H1 (cell line): ENCODE results near the gene ALK. TPM values are rescaled to one million over a fixed set of nuclear protein-coding genes. Genes with fewer than 3 reads are reported as not detected.

Source experiments
- CTCF ChIA-PET: fragments of 300-600 bp; sonication (Branson Sonifier 250); formaldehyde crosslinking; loops from one replicate; lab custom pipeline; 2021; ENCODE audit not compliant: partially characterized antibody; lab: Charles Lee
- POLR2A ChIA-PET: fragments of 300-600 bp; sonication (Branson Sonifier 250); formaldehyde crosslinking; loops from one replicate; lab custom pipeline; 2021; ENCODE audit warnings: inconsistent platforms; ENCODE audit not compliant: partially characterized antibody; lab: Charles Lee
- DNase-seq, 2 experiments: peaks; one replicate each; pipeline versions ENCODE4 v3.0.0 to v3.0.0-alpha.2; 2010 to 2022; ENCODE audit warnings: low spot score in 2 of 2, low read depth in 1 of 2, mixed read lengths in 1 of 2
- FAIRE-seq: peaks from 2 replicates; lab custom pipeline; 2011; peaks lifted over from hg19 to GRCh38; lab: Jason Lieb, UNC
- H2AFZ ChIP-seq: 2 replicates; pipeline ENCODE4 v1.8.1; 2012; ENCODE audit warnings: low read length, inconsistent platforms
- H2AK5ac ChIP-seq: 2 replicates; pipeline ENCODE4 v1.6.1; 2013; ENCODE audit warnings: low read depth, low read length
- H2BK120ac ChIP-seq: replicated peaks from 2 replicates; pipeline ENCODE3; 2013; ENCODE audit warnings: low read depth, low read length, inconsistent platforms
- H2BK12ac ChIP-seq: 2 replicates; pipeline ENCODE4 v1.6.1; 2013; ENCODE audit warnings: low read depth, low read length
- H2BK15ac ChIP-seq: 2 replicates; pipeline ENCODE4 v1.6.1; 2013; ENCODE audit warnings: low read length
- H2BK20ac ChIP-seq: 2 replicates; pipeline ENCODE4 v1.6.1; 2013; ENCODE audit warnings: low read length
- H2BK5ac ChIP-seq: 2 replicates; pipeline ENCODE4 v1.6.1; 2013; ENCODE audit warnings: low read depth, low read length
- H3K14ac ChIP-seq: 2 replicates; pipeline ENCODE4 v1.6.1; 2013; ENCODE audit warnings: inconsistent platforms; ENCODE audit not compliant: insufficient read length
- H3K18ac ChIP-seq: 2 replicates; pipeline ENCODE4 v1.6.1; 2013; ENCODE audit warnings: low read length; ENCODE audit errors: extremely low read depth
- H3K23ac ChIP-seq: 2 replicates; pipeline ENCODE4 v1.6.1; 2013; ENCODE audit warnings: inconsistent platforms; ENCODE audit not compliant: insufficient read length
- H3K23me2 ChIP-seq: 2 replicates; pipeline ENCODE4 v1.6.1; 2013; ENCODE audit warnings: low read depth, low read length
- H3K27ac ChIP-seq: 2 replicates; pipeline ENCODE4 v1.6.1; 2011; ENCODE audit warnings: low read depth, low read length, inconsistent platforms
- H3K27me3 ChIP-seq, 4 experiments: replicated peaks in 1 of 4; 1 replicate in 1 of 4; 2 replicates in 3 of 4; pipeline versions ENCODE4 v1.6.1 to v1.8.1; 2011 to 2013; ENCODE audit warnings: low read length in 3 of 4, mild to moderate bottlenecking in 3 of 4, inconsistent platforms in 2 of 4, mixed read lengths in 2 of 4, moderate library complexity in 1 of 4; ENCODE audit not compliant: control insufficient read depth in 3 of 4, insufficient read depth in 3 of 4; ENCODE audit errors: extremely low read depth in 1 of 4
- H3K36me3 ChIP-seq, 4 experiments: 2 replicates each; pipeline versions ENCODE4 v1.6.1 to v1.8.1; 2011 to 2013; ENCODE audit warnings: mild to moderate bottlenecking in 4 of 4, low read length in 3 of 4, moderate library complexity in 2 of 4, control low read depth in 1 of 4, inconsistent platforms in 1 of 4; ENCODE audit not compliant: insufficient read depth in 4 of 4, control insufficient read depth in 2 of 4
- H3K4ac ChIP-seq: replicated peaks from 2 replicates; pipeline ENCODE3; 2013; ENCODE audit warnings: low read length, low read depth, mixed read lengths, inconsistent platforms; ENCODE audit not compliant: insufficient read length
- H3K4me1 ChIP-seq, 4 experiments: replicated peaks in 1 of 4; 1 replicate in 1 of 4; 2 replicates in 3 of 4; pipeline versions ENCODE4 v1.6.1 to v1.8.1; 2011 to 2013; ENCODE audit warnings: low read length in 3 of 4, inconsistent platforms in 2 of 4, mixed read lengths in 1 of 4; ENCODE audit not compliant: insufficient read depth in 4 of 4, control insufficient read depth in 3 of 4
- H3K4me2 ChIP-seq, 2 experiments: 2 replicates each; pipeline versions ENCODE4 v1.6.1 to v1.8.1; 2011 to 2013; ENCODE audit warnings: low read depth in 2 of 2, low read length in 2 of 2, control low read depth in 1 of 2, inconsistent platforms in 1 of 2, mild to moderate bottlenecking in 1 of 2; ENCODE audit not compliant: insufficient read depth in 1 of 2
- H3K4me3 ChIP-seq, 4 experiments: fragments of 200-600, 300-600 bp in 1 of 4; sonication (generic), shearing (Covaris generic), sonication (Bioruptor Twin) in 1 of 4; 2 replicates each; pipeline versions ENCODE4 v1.5.1 to v1.8.1; 2011 to 2016; ENCODE audit warnings: low read length in 4 of 4, low read depth in 3 of 4, control low read depth in 2 of 4, inconsistent platforms in 2 of 4, mild to moderate bottlenecking in 2 of 4, mixed read lengths in 1 of 4, moderate library complexity in 1 of 4; ENCODE audit not compliant: insufficient read depth in 2 of 4; ENCODE audit errors: extremely low read depth in 1 of 4
- H3K56ac ChIP-seq: replicated peaks from 2 replicates; pipeline ENCODE3; 2013; ENCODE audit warnings: low read depth, mild to moderate bottlenecking, mixed read lengths, low read length, inconsistent platforms; ENCODE audit not compliant: insufficient read length
- H3K79me1 ChIP-seq: 2 replicates; pipeline ENCODE4 v1.6.1; 2013; ENCODE audit warnings: low read depth, low read length, control low read depth
- H3K79me2 ChIP-seq, 2 experiments: 2 replicates each; pipeline versions ENCODE4 v1.6.1 to v1.8.1; 2012 to 2013; ENCODE audit warnings: low read length in 2 of 2, mild to moderate bottlenecking in 2 of 2, inconsistent platforms in 1 of 2; ENCODE audit not compliant: insufficient read depth in 2 of 2, control insufficient read depth in 1 of 2
- H3K9ac ChIP-seq, 4 experiments: replicated peaks in 1 of 4; 1 replicate in 1 of 4; 2 replicates in 3 of 4; pipeline versions ENCODE4 v1.6.1 to v1.8.1; 2011 to 2013; ENCODE audit warnings: low read depth in 3 of 4, low read length in 3 of 4, control low read depth in 2 of 4, mild to moderate bottlenecking in 2 of 4, moderate library complexity in 2 of 4, inconsistent platforms in 1 of 4; ENCODE audit errors: extremely low read depth in 1 of 4
- H3K9me3 ChIP-seq, 2 experiments: 2 replicates each; pipeline versions ENCODE4 v1.6.1 to v1.8.1; 2012 to 2013; ENCODE audit warnings: mild to moderate bottlenecking in 2 of 2, moderate library complexity in 2 of 2, control low read depth in 1 of 2, inconsistent platforms in 1 of 2, low read depth in 1 of 2, low read length in 1 of 2, mixed read lengths in 1 of 2; ENCODE audit not compliant: insufficient read depth in 2 of 2
- H4K20me1 ChIP-seq, 2 experiments: replicated peaks in 1 of 2; 2 replicates each; pipeline versions ENCODE3 to v1.8.1; 2011 to 2013; ENCODE audit warnings: inconsistent platforms in 2 of 2, low read length in 2 of 2, mild to moderate bottlenecking in 1 of 2; ENCODE audit not compliant: insufficient read depth in 2 of 2, control insufficient read depth in 1 of 2
- H4K5ac ChIP-seq: 2 replicates; pipeline ENCODE4 v1.6.1; 2013; ENCODE audit warnings: low read length, low read depth, mixed read lengths, inconsistent platforms; ENCODE audit not compliant: insufficient read length
- H4K8ac ChIP-seq: 2 replicates; pipeline ENCODE4 v1.8.0; 2013; ENCODE audit warnings: mild to moderate bottlenecking, moderate library complexity, low read length, inconsistent platforms; ENCODE audit not compliant: insufficient read depth; ENCODE audit errors: extremely low read depth
- H4K91ac ChIP-seq: replicated peaks from 2 replicates; pipeline ENCODE3; 2013; ENCODE audit warnings: low read length, mixed read lengths, inconsistent platforms; ENCODE audit not compliant: insufficient read length
- CBX8 ChIP-seq: fragments of 300-800, 300-1000 bp; sonication (generic); IDR thresholded peaks from 2 replicates; pipeline ENCODE4 v1.7.1; 2016; ENCODE audit warnings: low read depth, low read length, borderline replicate concordance
- HDAC2 ChIP-seq, 2 experiments: fragments of 300-600 bp in 1 of 2; sonication (generic) in 1 of 2; IDR thresholded peaks; 2 replicates each; pipeline ENCODE4 v1.6.1; 2011 to 2012; ENCODE audit warnings: low read depth in 2 of 2, low read length in 2 of 2, mild to moderate bottlenecking in 2 of 2, moderate library complexity in 2 of 2, borderline replicate concordance in 1 of 2, inconsistent platforms in 1 of 2
- POLR2AphosphoS5 ChIP-seq: IDR thresholded peaks from 2 replicates; pipeline ENCODE4 v1.6.1; 2011; ENCODE audit warnings: low read depth, low read length
- RFX5 ChIP-seq: IDR thresholded peaks from 2 replicates; pipeline ENCODE4 v1.6.1; 2011; ENCODE audit warnings: low read depth, low read length, improper control_type of control experiment, borderline replicate concordance
- RNF2 ChIP-seq: fragments of 200-900, 300-1000 bp; sonication (generic); IDR thresholded peaks from 2 replicates; pipeline ENCODE4 v1.7.1; 2016; ENCODE audit warnings: borderline replicate concordance, low read depth, mild to moderate bottlenecking, antibody characterized with exemption, low read length; ENCODE audit not compliant: poor library complexity, severe bottlenecking; ENCODE audit errors: missing control alignments
- SAP30 ChIP-seq: fragments of 300-600 bp; sonication (generic); IDR thresholded peaks from 2 replicates; pipeline ENCODE4 v1.7.1; 2012; ENCODE audit warnings: low read length, moderate library complexity, mild to moderate bottlenecking, inconsistent platforms; ENCODE audit not compliant: insufficient read depth, insufficient replicate concordance
- SIN3A ChIP-seq, 2 experiments: IDR thresholded peaks in 1 of 2; conservative IDR thresholded peaks in 1 of 2; 2 replicates each; pipeline ENCODE4 v1.6.1; 2011 to 2012; ENCODE audit warnings: low read length in 2 of 2, improper control_type of control experiment in 1 of 2, low read depth in 1 of 2, mild to moderate bottlenecking in 1 of 2
- SIX5 ChIP-seq: IDR thresholded peaks from 2 replicates; pipeline ENCODE4 v1.6.1; 2011; ENCODE audit warnings: mild to moderate bottlenecking, low read depth, low read length
- TAF1 ChIP-seq: IDR thresholded peaks from 2 replicates; pipeline ENCODE4 v1.6.1; 2011; ENCODE audit warnings: mild to moderate bottlenecking, low read depth, low read length
- WGBS, 2 experiments: shearing (Covaris generic) in 1 of 2; methylation state at CpG; one replicate each; pipeline versions ENCODE4 v1.1.6 to v1.1.7; 2013 to 2015; ENCODE audit warnings: low lambda C conversion rate in 2 of 2, mixed read lengths in 2 of 2, inconsistent platforms in 1 of 2, low coverage in 1 of 2, missing lambda C conversion rate in 1 of 2; ENCODE audit not compliant: insufficient replicate concordance in 2 of 2, insufficient coverage in 1 of 2, insufficient read length in 1 of 2; ENCODE audit errors: extremely low coverage in 1 of 2, missing lambda C conversion rate in 1 of 2; 5-methylcytosine and 5-hydroxymethylcytosine counted together
- polyA plus RNA-seq, 7 experiments: library from polyadenylated mRNA; depleted of rRNA in 3 of 7; stranded (reverse) in 5 of 7; unstranded in 2 of 7; fragments of >200 nt in 5 of 7; fragments of 200-250 nt in 2 of 7; gene quantifications; 1 replicate in 5 of 7; 2 replicates in 1 of 7; 4 replicates in 1 of 7; pipeline versions ENCODE4 v1.2.1 to v1.2.3, GENCODE V29; 2011 to 2013; ENCODE audit warnings: missing spikeins in 2 of 7, mixed read lengths in 2 of 7
- total RNA-seq: library from RNA; stranded (reverse); fragmentation: NEBNext Ultra II Directional; extraction: Animal tissue kit (Norgen Biotek cat#: 25700); gene quantifications from 2 replicates; pipeline ENCODE4 v1.2.1, GENCODE V29; 2021
- TF ChIP-seq, protein P1 (sequence below): IDR thresholded peaks from 2 replicates; pipeline ENCODE4 v1.6.1; 2011; ENCODE audit warnings: low read length, improper control_type of control experiment

ALK gene
- total and polyA plus RNA-seq, 2 of the 8 experiments (the other 6 are each of a cell fraction or from before 2014, with no cell fraction given): 0.02 to 0.09 TPM

DNA sequence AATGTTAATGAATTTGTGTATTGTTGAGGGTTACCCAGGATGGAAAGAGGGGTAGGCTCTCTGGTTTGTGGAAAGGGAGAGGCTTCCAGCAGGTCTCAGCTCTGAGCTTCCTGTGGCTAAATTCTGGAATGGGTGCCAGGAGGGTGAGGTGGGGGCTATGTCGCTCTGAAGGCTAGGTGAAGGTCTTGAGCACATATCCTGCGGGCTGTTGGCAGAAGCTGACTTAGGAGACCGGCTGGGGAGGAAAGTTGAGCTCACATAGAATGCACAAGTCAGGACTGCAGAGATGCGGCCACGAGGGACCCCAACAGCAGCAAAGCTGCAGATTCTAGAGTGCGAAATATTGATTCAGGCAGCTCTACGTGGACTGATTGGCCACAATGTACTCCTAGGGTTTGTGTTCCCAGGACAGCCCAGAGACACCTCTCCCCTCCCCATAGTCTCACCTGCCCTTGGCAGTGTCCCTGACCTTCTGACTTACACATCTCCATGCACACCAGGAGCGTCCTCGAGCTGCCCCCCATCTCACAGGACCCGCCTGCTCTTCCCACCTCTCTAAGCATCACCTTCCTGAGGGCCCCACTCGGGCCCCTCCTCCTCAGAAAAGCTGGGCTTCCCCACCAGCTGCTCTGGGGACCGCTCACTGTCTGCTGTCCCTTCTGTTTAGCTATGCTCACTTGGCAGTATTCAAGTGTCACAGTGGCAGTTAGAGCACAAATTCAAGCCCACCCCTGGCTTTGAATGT is 72.6 kb downstream of the ALK start:
- Histone ChIP-seq H3K79me1 (no peaks in the 10 kb centered on the region), H3K18ac (no peak overlapping the region), H3K9me3 (no peaks in the 10 kb centered on the region), H3K4me1 (0 out of 7 replicates have a peak, but pooled peaks cover 0 to 3% (median 0%) of the 10 kb centered on the region in 4 experiments), H4K8ac (no peak overlapping the region; the same call in 1 of the 2 replicates), H4K5ac (no peak overlapping the region), H2BK20ac (no peak overlapping the region), H3K4me3 (no peak overlapping the region), H2BK15ac (no peak overlapping the region), H3K23ac (no peak overlapping the region), H2BK12ac (no peak overlapping the region), H3K27ac (no peak overlapping the region), H4K20me1 (no peaks in the 10 kb centered on the region), H2AK5ac (no peak overlapping the region), H3K56ac (no peak overlapping the region), H3K14ac (no peak overlapping the region), H3K9ac (no peak overlapping the region), H3K36me3 (no peaks in the 10 kb centered on the region), H3K79me2 (no peaks in the 10 kb centered on the region), H3K27me3 (no peaks in the 10 kb centered on the region), H3K4ac (no peak overlapping the region), H3K4me2 (no peak overlapping the region), H2BK5ac (no peak overlapping the region), H2AFZ (no peak overlapping the region), H4K91ac (no peak overlapping the region), H2BK120ac (no peak overlapping the region), H3K23me2 (no peaks in the 10 kb centered on the region)
- WGBS, 2 experiments: 95% methylated on average over 12 of the region's 12 CpGs; no CpG with 5 or more reads in 1 of the 2 experiments
- no peak for DNase-seq
- ChIA-PET CTCF (interaction anchor here (0.5 to 1.4 kb wide), 6 partner anchors 68 to 1487 kb away, joined by 3 to 4 read pairs (median 3); partner anchors contain the start of gene ALK), POLR2A (no interaction called here)
- no peak for FAIRE-seq
- TF ChIP-seq SIX5: no peak
- TF ChIP-seq POLR2AphosphoS5: no peak
- no peak for TF ChIP-seq SAP30
- no peak for TF ChIP-seq SIN3A (conservative IDR thresholded peaks at IDR 0.05 in 1 of 2, IDR thresholded peaks at IDR 0.05 in 1 of 2; ENCODE audit: low read depth in 1 of 2, low read length in 2 of 2)
- TF ChIP-seq RFX5: no peak
- TF ChIP-seq TAF1: no peak
- no peak for TF ChIP-seq RNF2
- no peak for TF ChIP-seq CBX8
- TF ChIP-seq, protein P1, sequence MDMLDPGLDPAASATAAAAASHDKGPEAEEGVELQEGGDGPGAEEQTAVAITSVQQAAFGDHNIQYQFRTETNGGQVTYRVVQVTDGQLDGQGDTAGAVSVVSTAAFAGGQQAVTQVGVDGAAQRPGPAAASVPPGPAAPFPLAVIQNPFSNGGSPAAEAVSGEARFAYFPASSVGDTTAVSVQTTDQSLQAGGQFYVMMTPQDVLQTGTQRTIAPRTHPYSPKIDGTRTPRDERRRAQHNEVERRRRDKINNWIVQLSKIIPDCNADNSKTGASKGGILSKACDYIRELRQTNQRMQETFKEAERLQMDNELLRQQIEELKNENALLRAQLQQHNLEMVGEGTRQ: no peak
- TF ChIP-seq HDAC2 (IDR thresholded peaks at IDR 0.05; ENCODE audit: borderline replicate concordance in 1 of 2, low read depth in 2 of 2, low read length in 2 of 2): no peak
